ENCODE measurements around the gene PCBD2. TPM values are rescaled to one million over a fixed set of nuclear protein-coding genes. Genes with fewer than 3 reads are reported as not detected.
"Not testable (repeated sequence)": the region's sequence is repeated elsewhere in the genome, so short reads cannot be mapped to it uniquely, and the experiment has no call there.

The PCBD2 gene
- total and polyA plus RNA-seq, 2 experiments from 2014 or later: 8.7 to 16.0 TPM

DNA sequence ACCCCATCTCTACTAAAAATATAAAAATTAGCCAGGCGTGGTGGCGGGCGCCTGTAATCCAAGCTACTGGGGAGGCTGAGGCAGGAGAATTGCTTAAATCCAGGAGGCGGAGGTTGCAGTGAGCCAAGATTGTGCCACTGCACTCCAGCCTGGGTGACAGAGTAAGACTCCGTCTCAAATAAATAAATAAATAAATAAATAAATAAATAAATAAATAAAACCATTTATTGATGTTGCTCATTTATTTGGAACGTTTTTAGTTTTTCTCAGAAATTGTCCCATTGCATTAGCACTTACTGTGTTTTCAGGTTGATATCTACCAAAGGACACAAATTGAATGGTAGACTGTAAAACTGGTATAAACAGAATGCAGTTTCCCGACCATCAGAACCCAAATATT lies 48.5 kb upstream of the PCBD2 start:
- not testable (repeated sequence) for H3K27me3 Mint-ChIP-seq (ENCODE audit: insufficient read depth, low read depth, poor library complexity); H3K79me2 ChIP-seq (replicated peaks; ENCODE audit: insufficient read depth)

DNA sequence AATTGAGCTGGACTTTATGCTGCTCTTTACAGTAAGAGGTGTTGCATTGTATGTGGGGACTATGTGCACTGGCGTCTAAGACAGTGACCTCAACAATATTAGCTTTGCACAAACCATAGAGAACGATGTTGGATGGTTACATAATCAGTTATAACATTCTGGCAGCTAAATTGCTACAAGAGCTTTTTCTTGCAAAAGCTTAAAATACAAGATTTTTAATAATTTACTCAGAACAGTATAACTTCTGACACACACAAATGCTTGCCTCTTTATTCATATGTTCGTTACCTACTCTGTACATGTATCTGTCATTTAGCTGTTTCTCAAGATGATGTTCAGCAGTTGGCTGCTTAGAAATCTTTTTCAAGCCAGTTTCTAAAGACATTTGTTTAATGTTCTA lies 47.5 kb upstream of the PCBD2 start:
- peaks cover 24% of the 10 kb centered on the region; the same call in 2 of the 3 replicates for H3K36me3 Mint-ChIP-seq (ENCODE audit: low read depth)
- Histone ChIP-seq H3K27ac (ENCODE audit: low read depth) (no peak overlapping the region), H3F3A (replicated peaks; ENCODE audit: low read depth) (no peaks in the 10 kb centered on the region), H4K20me1 (replicated peaks; ENCODE audit: insufficient read depth) (peaks cover 4% of the 10 kb centered on the region; the same call in 1 of the 2 replicates), H2AFZ (no peak overlapping the region), H3K79me2 (replicated peaks; ENCODE audit: insufficient read depth) (no peaks in the 10 kb centered on the region), H3K4me3 (no peak overlapping the region), H3K9me2 (ENCODE audit: insufficient read depth) (no peaks in the 10 kb centered on the region), H3K4me2 (no peak overlapping the region), H3K4me1 (ENCODE audit: insufficient read depth) (0 out of 2 replicates have a peak, but pooled peaks cover 4% of the 10 kb centered on the region), H3K36me3 (ENCODE audit: insufficient read depth) (peaks cover 11% of the 10 kb centered on the region; the same call in 1 of the 2 replicates), H3K27me3 (ENCODE audit: insufficient read depth) (no peaks in the 10 kb centered on the region)
- no peak overlapping the region for H3K4me3 Mint-ChIP-seq
- H3K27me3 Mint-ChIP-seq (ENCODE audit: insufficient read depth, low read depth, poor library complexity): no peaks in the 10 kb centered on the region
- DNase-seq (ENCODE audit: low spot score) (no peak), ATAC-seq (no peak)
- H3K27ac Mint-ChIP-seq: no peak overlapping the region
- H3K4me1 Mint-ChIP-seq: no peaks in the 10 kb centered on the region
- TF ChIP-seq JUNB (IDR thresholded peaks at IDR 0.05; ENCODE audit: unreplicated experiment): no peak
- TF ChIP-seq POLR2AphosphoS5 (IDR thresholded peaks at IDR 0.05; ENCODE audit: low read depth): no peak
- TF ChIP-seq, protein P1, sequence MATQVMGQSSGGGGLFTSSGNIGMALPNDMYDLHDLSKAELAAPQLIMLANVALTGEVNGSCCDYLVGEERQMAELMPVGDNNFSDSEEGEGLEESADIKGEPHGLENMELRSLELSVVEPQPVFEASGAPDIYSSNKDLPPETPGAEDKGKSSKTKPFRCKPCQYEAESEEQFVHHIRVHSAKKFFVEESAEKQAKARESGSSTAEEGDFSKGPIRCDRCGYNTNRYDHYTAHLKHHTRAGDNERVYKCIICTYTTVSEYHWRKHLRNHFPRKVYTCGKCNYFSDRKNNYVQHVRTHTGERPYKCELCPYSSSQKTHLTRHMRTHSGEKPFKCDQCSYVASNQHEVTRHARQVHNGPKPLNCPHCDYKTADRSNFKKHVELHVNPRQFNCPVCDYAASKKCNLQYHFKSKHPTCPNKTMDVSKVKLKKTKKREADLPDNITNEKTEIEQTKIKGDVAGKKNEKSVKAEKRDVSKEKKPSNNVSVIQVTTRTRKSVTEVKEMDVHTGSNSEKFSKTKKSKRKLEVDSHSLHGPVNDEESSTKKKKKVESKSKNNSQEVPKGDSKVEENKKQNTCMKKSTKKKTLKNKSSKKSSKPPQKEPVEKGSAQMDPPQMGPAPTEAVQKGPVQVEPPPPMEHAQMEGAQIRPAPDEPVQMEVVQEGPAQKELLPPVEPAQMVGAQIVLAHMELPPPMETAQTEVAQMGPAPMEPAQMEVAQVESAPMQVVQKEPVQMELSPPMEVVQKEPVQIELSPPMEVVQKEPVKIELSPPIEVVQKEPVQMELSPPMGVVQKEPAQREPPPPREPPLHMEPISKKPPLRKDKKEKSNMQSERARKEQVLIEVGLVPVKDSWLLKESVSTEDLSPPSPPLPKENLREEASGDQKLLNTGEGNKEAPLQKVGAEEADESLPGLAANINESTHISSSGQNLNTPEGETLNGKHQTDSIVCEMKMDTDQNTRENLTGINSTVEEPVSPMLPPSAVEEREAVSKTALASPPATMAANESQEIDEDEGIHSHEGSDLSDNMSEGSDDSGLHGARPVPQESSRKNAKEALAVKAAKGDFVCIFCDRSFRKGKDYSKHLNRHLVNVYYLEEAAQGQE (IDR thresholded peaks at IDR 0.05; ENCODE audit: unreplicated experiment): no peak
- TF ChIP-seq CREB1 (CRISPR knock-in tag; IDR thresholded peaks at IDR 0.05; ENCODE audit: low read depth): no peak
- H3K9me3 Mint-ChIP-seq: no peaks in the 10 kb centered on the region

More for the DNA sequence above, 48.5 kb upstream of the PCBD2 start:
- H3K27ac ChIP-seq (ENCODE audit: low read depth); ATAC-seq; H3K4me2 ChIP-seq; H3K9me2 ChIP-seq (ENCODE audit: insufficient read depth); H3K4me1 ChIP-seq (ENCODE audit: insufficient read depth); H3K9me3 Mint-ChIP-seq; H3K4me3 Mint-ChIP-seq; H3F3A ChIP-seq (replicated peaks; ENCODE audit: low read depth); H3K4me3 ChIP-seq; H4K20me1 ChIP-seq (replicated peaks; ENCODE audit: insufficient read depth); DNase-seq (ENCODE audit: low spot score); H3K27ac Mint-ChIP-seq; H3K27me3 ChIP-seq (ENCODE audit: insufficient read depth); H3K4me1 Mint-ChIP-seq; H2AFZ ChIP-seq: not testable (repeated sequence)
- H3K36me3 Mint-ChIP-seq (ENCODE audit: low read depth): peaks cover 26% of the 10 kb centered on the region; the same call in 2 of the 3 replicates
- peaks cover 11% of the 10 kb centered on the region; the same call in 1 of the 2 replicates for H3K36me3 ChIP-seq (ENCODE audit: insufficient read depth)

DNA sequence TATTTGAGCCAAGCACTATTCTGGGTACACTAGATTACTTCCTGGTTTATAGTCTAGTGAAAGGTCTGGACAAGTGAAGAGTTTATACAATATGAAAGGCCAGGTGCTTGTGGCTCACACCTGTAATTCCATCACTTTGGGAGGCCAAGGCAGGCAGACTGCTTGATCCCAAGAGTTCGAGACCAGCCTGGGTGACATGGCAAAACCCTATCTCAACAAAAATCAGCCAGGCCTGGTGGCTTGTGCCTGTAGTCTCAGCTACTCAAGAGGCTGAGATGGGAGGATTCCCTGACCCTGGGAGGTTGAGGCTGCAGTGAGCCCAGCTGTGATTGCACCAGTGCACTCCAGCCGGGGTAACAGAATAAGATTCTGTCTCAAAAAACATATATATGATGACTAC lies 40.2 kb upstream of the PCBD2 start:
- Histone ChIP-seq H3K4me2 (no peak overlapping the region), H3F3A (replicated peaks; ENCODE audit: low read depth) (no peaks in the 10 kb centered on the region), H2AFZ (no peak overlapping the region), H3K36me3 (ENCODE audit: insufficient read depth) (no peaks in the 10 kb centered on the region), H3K9me2 (ENCODE audit: insufficient read depth) (no peaks in the 10 kb centered on the region), H4K20me1 (replicated peaks; ENCODE audit: insufficient read depth) (no peaks in the 10 kb centered on the region), H3K4me3 (no peak overlapping the region), H3K27ac (ENCODE audit: low read depth) (no peak overlapping the region), H3K27me3 (ENCODE audit: insufficient read depth) (no peaks in the 10 kb centered on the region), H3K4me1 (ENCODE audit: insufficient read depth) (no peaks in the 10 kb centered on the region), H3K79me2 (replicated peaks; ENCODE audit: insufficient read depth) (no peaks in the 10 kb centered on the region)
- Mint-ChIP-seq H3K36me3 (ENCODE audit: low read depth) (peaks cover under 1% of the 10 kb centered on the region; the same call in 2 of the 3 replicates), H3K4me1 (no peaks in the 10 kb centered on the region), H3K4me3 (no peak overlapping the region), H3K9me3 (no peaks in the 10 kb centered on the region), H3K27ac (no peak overlapping the region), H3K27me3 (ENCODE audit: insufficient read depth, low read depth, poor library complexity) (peaks cover 2% of the 10 kb centered on the region)
- DNase-seq (ENCODE audit: low spot score): no peak
- ATAC-seq: no peak
- no peak for TF ChIP-seq EZH2phosphoT487 (IDR thresholded peaks at IDR 0.05; ENCODE audit: unreplicated experiment)
- TF ChIP-seq, protein P2, sequence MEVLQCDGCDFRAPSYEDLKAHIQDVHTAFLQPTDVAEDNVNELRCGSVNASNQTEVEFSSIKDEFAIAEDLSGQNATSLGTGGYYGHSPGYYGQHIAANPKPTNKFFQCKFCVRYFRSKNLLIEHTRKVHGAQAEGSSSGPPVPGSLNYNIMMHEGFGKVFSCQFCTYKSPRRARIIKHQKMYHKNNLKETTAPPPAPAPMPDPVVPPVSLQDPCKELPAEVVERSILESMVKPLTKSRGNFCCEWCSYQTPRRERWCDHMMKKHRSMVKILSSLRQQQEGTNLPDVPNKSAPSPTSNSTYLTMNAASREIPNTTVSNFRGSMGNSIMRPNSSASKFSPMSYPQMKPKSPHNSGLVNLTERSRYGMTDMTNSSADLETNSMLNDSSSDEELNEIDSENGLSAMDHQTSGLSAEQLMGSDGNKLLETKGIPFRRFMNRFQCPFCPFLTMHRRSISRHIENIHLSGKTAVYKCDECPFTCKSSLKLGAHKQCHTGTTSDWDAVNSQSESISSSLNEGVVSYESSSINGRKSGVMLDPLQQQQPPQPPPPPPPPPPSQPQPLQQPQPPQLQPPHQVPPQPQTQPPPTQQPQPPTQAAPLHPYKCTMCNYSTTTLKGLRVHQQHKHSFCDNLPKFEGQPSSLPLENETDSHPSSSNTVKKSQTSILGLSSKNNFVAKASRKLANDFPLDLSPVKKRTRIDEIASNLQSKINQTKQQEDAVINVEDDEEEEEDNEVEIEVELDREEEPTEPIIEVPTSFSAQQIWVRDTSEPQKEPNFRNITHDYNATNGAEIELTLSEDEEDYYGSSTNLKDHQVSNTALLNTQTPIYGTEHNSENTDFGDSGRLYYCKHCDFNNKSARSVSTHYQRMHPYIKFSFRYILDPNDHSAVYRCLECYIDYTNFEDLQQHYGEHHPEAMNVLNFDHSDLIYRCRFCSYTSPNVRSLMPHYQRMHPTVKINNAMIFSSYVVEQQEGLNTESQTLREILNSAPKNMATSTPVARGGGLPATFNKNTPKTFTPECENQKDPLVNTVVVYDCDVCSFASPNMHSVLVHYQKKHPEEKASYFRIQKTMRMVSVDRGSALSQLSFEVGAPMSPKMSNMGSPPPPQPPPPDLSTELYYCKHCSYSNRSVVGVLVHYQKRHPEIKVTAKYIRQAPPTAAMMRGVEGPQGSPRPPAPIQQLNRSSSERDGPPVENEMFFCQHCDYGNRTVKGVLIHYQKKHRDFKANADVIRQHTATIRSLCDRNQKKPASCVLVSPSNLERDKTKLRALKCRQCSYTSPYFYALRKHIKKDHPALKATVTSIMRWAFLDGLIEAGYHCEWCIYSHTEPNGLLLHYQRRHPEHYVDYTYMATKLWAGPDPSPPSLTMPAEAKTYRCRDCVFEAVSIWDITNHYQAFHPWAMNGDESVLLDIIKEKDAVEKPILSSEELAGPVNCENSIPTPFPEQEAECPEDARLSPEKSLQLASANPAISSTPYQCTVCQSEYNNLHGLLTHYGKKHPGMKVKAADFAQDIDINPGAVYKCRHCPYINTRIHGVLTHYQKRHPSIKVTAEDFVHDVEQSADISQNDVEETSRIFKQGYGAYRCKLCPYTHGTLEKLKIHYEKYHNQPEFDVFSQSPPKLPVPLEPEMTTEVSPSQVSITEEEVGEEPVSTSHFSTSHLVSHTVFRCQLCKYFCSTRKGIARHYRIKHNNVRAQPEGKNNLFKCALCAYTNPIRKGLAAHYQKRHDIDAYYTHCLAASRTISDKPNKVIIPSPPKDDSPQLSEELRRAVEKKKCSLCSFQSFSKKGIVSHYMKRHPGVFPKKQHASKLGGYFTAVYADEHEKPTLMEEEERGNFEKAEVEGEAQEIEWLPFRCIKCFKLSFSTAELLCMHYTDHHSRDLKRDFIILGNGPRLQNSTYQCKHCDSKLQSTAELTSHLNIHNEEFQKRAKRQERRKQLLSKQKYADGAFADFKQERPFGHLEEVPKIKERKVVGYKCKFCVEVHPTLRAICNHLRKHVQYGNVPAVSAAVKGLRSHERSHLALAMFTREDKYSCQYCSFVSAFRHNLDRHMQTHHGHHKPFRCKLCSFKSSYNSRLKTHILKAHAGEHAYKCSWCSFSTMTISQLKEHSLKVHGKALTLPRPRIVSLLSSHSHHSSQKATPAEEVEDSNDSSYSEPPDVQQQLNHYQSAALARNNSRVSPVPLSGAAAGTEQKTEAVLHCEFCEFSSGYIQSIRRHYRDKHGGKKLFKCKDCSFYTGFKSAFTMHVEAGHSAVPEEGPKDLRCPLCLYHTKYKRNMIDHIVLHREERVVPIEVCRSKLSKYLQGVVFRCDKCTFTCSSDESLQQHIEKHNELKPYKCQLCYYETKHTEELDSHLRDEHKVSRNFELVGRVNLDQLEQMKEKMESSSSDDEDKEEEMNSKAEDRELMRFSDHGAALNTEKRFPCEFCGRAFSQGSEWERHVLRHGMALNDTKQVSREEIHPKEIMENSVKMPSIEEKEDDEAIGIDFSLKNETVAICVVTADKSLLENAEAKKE (CRISPR knock-in tag; IDR thresholded peaks at IDR 0.05): no peak

All from GM23338 (cell line).